ENCODE measurements around the gene TRAPPC6A.

Gene TRAPPC6A

GRCh38 chr19:45177817-45178261 lies at the start of gene TRAPPC6A:
TSS of gene TRAPPC6A (minus strand) at chr19:45178237. CDS start at chr19:45178218, 19 bp downstream.
- H3K4me3 ChIP-seq (ENCODE audit: low read length), result peak within 1 kb of the TSS; percentile 99
- H3K27me3 ChIP-seq (ENCODE audit: control insufficient read depth, insufficient read depth, low read length), result no peaks in the 10 kb centered on the region
- H3K4me1 ChIP-seq (ENCODE audit: control insufficient read depth, low read depth, low read length), result no peaks in the 10 kb centered on the region
- H3K27ac ChIP-seq (ENCODE audit: low read length), result peak within 1 kb of the TSS; percentile 11
- H3K36me3 ChIP-seq (ENCODE audit: control insufficient read depth, low read depth, low read length), result no peaks in the 10 kb centered on the region
- peak within 1 kb of the TSS; percentile 69 for H3K9ac ChIP-seq (ENCODE audit: low read length)
- no peaks in the 10 kb centered on the region for H3K9me3 ChIP-seq (ENCODE audit: control insufficient read depth, low read depth, low read length)

DNA sequence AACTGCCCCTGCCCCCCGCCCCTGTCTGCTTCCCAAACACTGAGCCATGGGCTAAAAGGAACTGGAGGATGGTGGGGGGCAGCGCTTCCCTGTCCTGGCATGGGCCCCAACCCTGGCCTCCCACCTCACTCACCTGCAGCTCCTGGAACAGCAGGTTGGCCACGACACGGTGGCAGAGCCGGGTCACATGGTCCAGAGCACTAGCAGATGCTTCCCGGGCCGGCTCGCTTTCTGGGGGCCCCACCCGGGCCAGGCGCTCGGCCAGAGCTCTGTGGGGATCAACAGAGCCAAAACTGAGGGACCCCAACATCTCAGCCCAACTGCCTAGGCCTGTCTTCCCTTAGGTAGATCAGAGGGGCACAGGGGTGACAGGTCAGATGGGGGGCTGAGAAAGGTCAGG lies 46.6 kb upstream of the TRAPPC6A start:
- no peaks in the 10 kb centered on the region for H3K9me3 ChIP-seq (ENCODE audit: control insufficient read depth, low read depth, low read length)
- H3K27me3 ChIP-seq (ENCODE audit: control insufficient read depth, insufficient read depth, low read length), result peaks cover 12% of the 10 kb centered on the region
- H3K27ac ChIP-seq (ENCODE audit: low read length), result no peak overlapping the region
- H3K36me3 ChIP-seq (ENCODE audit: control insufficient read depth, low read depth, low read length), result no peaks in the 10 kb centered on the region
- no peak overlapping the region for H3K4me3 ChIP-seq (ENCODE audit: low read length)
- H3K9ac ChIP-seq (ENCODE audit: low read length), result no peak overlapping the region
- no peaks in the 10 kb centered on the region for H3K4me1 ChIP-seq (ENCODE audit: control insufficient read depth, low read depth, low read length)

GRCh38 chr19:45223879-45224278 lies 45.8 kb upstream of the TRAPPC6A start:
- no peaks in the 10 kb centered on the region for H3K36me3 ChIP-seq (ENCODE audit: control insufficient read depth, low read depth, low read length)
- no peaks in the 10 kb centered on the region for H3K4me1 ChIP-seq (ENCODE audit: control insufficient read depth, low read depth, low read length)
- no peak overlapping the region for H3K27ac ChIP-seq (ENCODE audit: low read length)
- no peak overlapping the region for H3K4me3 ChIP-seq (ENCODE audit: low read length)
- peaks cover 13% of the 10 kb centered on the region for H3K27me3 ChIP-seq (ENCODE audit: control insufficient read depth, insufficient read depth, low read length)
- no peaks in the 10 kb centered on the region for H3K9me3 ChIP-seq (ENCODE audit: control insufficient read depth, low read depth, low read length)
- H3K9ac ChIP-seq (ENCODE audit: low read length), result no peak overlapping the region

GRCh38 chr19:45222724-45223123 lies 44.7 kb upstream of the TRAPPC6A start:
- H3K27me3 ChIP-seq (ENCODE audit: control insufficient read depth, insufficient read depth, low read length), result peaks cover 25% of the 10 kb centered on the region
- H3K4me3 ChIP-seq (ENCODE audit: low read length), result no peak overlapping the region
- H3K4me1 ChIP-seq (ENCODE audit: control insufficient read depth, low read depth, low read length), result no peaks in the 10 kb centered on the region
- no peak overlapping the region for H3K27ac ChIP-seq (ENCODE audit: low read length)
- H3K9ac ChIP-seq (ENCODE audit: low read length), result no peak overlapping the region
- H3K9me3 ChIP-seq (ENCODE audit: control insufficient read depth, low read depth, low read length), result no peaks in the 10 kb centered on the region
- no peaks in the 10 kb centered on the region for H3K36me3 ChIP-seq (ENCODE audit: control insufficient read depth, low read depth, low read length)

DNA sequence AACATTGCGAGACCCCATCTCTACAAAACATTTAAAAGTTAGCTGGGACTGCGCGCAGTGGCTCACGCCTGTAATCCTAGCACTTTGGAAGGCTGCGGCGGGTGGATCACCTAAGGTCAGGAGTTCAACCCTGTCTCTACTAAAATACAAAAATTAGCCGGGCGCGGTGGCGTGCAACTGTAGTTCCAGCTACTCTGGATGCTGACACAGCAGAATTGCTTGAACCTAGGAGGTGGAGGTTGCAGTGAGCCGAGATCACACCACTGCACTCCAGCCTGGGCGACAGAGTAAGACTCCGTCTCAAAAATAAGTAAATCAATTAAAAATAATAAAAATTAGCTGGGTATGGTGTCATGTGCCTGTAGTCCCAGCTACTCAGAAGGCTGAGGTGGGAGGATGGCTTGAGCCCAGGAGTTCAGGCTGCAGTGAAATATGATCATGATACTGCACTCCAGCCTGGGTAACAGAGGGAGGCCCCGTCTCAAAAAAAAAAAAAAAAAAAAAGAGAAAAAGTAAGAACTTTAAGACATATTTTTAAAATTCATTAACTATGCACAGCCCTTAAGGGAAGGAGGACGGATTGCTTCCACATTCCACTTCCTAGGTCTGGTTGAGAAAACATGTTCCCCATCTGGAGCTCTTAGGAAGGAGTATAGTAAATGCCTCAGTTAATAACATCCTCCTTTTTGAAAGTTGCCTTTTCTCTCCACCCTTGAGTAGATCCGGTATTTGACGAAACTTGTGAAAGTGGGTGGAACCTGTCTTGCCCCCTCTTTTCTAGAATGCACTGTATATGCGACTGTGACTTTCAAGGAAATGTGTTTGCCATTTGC lies 41.1 kb upstream of the TRAPPC6A start:
- Histone ChIP-seq H3K9ac (ENCODE audit: low read length) (no peak overlapping the region), H3K27ac (ENCODE audit: low read length) (no peak overlapping the region), H3K36me3 (ENCODE audit: control insufficient read depth, low read depth, low read length) (no peaks in the 10 kb centered on the region), H3K4me3 (ENCODE audit: low read length) (no peak overlapping the region), H3K27me3 (ENCODE audit: control insufficient read depth, insufficient read depth, low read length) (peaks cover 56% of the 10 kb centered on the region), H3K4me1 (ENCODE audit: control insufficient read depth, low read depth, low read length) (no peaks in the 10 kb centered on the region), H3K9me3 (ENCODE audit: control insufficient read depth, low read depth, low read length) (no peaks in the 10 kb centered on the region)

GRCh38 chr19:45218426-45218825 lies 40.4 kb upstream of the TRAPPC6A start:
- H3K36me3 ChIP-seq (ENCODE audit: control insufficient read depth, low read depth, low read length), result no peaks in the 10 kb centered on the region
- no peaks in the 10 kb centered on the region for H3K4me1 ChIP-seq (ENCODE audit: control insufficient read depth, low read depth, low read length)
- H3K27me3 ChIP-seq (ENCODE audit: control insufficient read depth, insufficient read depth, low read length), result peaks cover 59% of the 10 kb centered on the region
- no peaks in the 10 kb centered on the region for H3K9me3 ChIP-seq (ENCODE audit: control insufficient read depth, low read depth, low read length)
- no peak overlapping the region for H3K27ac ChIP-seq (ENCODE audit: low read length)
- H3K9ac ChIP-seq (ENCODE audit: low read length), result no peak overlapping the region
- no peak overlapping the region for H3K4me3 ChIP-seq (ENCODE audit: low read length)

DNA sequence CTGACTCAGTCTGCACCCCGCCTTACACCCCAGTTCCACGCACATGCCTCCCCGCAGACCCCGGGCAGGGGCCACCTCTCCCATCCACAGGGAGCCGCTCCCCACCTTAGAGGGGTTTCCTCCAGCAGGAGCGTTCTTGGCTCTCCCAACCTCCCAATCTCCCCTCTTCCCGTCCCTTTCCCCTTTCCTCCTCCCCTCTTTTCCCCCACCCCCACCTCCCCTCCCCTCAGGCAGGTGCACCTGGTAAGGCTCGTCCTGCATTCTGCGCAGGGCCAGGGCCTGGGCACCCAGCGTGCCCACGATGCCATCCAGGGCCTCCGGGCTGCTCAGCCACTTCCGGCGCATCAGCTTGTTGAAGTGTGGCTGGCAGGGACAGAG lies 39.9 kb upstream of the TRAPPC6A start:
- Histone ChIP-seq H3K27me3 (ENCODE audit: control insufficient read depth, insufficient read depth, low read length) (peaks cover 59% of the 10 kb centered on the region), H3K4me3 (ENCODE audit: low read length) (peak overlapping the region; percentile 53), H3K9ac (ENCODE audit: low read length) (no peak overlapping the region), H3K4me1 (ENCODE audit: control insufficient read depth, low read depth, low read length) (no peaks in the 10 kb centered on the region), H3K9me3 (ENCODE audit: control insufficient read depth, low read depth, low read length) (no peaks in the 10 kb centered on the region), H3K27ac (ENCODE audit: low read length) (no peak overlapping the region), H3K36me3 (ENCODE audit: control insufficient read depth, low read depth, low read length) (no peaks in the 10 kb centered on the region)

GRCh38 chr19:45217193-45217956 lies 39.3 kb upstream of the TRAPPC6A start:
- no peak overlapping the region for H3K27ac ChIP-seq (ENCODE audit: low read length)
- H3K4me1 ChIP-seq (ENCODE audit: control insufficient read depth, low read depth, low read length), result no peaks in the 10 kb centered on the region
- no peaks in the 10 kb centered on the region for H3K36me3 ChIP-seq (ENCODE audit: control insufficient read depth, low read depth, low read length)
- H3K9me3 ChIP-seq (ENCODE audit: control insufficient read depth, low read depth, low read length), result no peaks in the 10 kb centered on the region
- peak overlapping the region; percentile 53 for H3K4me3 ChIP-seq (ENCODE audit: low read length)
- peaks cover 54% of the 10 kb centered on the region for H3K27me3 ChIP-seq (ENCODE audit: control insufficient read depth, insufficient read depth, low read length)
- no peak overlapping the region for H3K9ac ChIP-seq (ENCODE audit: low read length)

- no peaks in the 10 kb centered on the region for H3K36me3 ChIP-seq (ENCODE audit: control insufficient read depth, low read depth, low read length)
- peaks cover 53% of the 10 kb centered on the region for H3K27me3 ChIP-seq (ENCODE audit: control insufficient read depth, insufficient read depth, low read length)
- no peak overlapping the region for H3K4me3 ChIP-seq (ENCODE audit: low read length)
- no peak overlapping the region for H3K9ac ChIP-seq (ENCODE audit: low read length)
- H3K27ac ChIP-seq (ENCODE audit: low read length), result no peak overlapping the region
- H3K9me3 ChIP-seq (ENCODE audit: control insufficient read depth, low read depth, low read length), result no peaks in the 10 kb centered on the region
- no peaks in the 10 kb centered on the region for H3K4me1 ChIP-seq (ENCODE audit: control insufficient read depth, low read depth, low read length)
These were observed 38.6 kb upstream of the TRAPPC6A start for GRCh38 chr19:45216667-45217066.

GRCh38 chr19:45215391-45216191 lies 37.6 kb upstream of the TRAPPC6A start:
- no peaks in the 10 kb centered on the region for H3K9me3 ChIP-seq (ENCODE audit: control insufficient read depth, low read depth, low read length)
- H3K4me3 ChIP-seq (ENCODE audit: low read length), result peak overlapping the region; percentile 60
- peaks cover 48% of the 10 kb centered on the region for H3K27me3 ChIP-seq (ENCODE audit: control insufficient read depth, insufficient read depth, low read length)
- no peak overlapping the region for H3K9ac ChIP-seq (ENCODE audit: low read length)
- no peak overlapping the region for H3K27ac ChIP-seq (ENCODE audit: low read length)
- H3K36me3 ChIP-seq (ENCODE audit: control insufficient read depth, low read depth, low read length), result no peaks in the 10 kb centered on the region
- no peaks in the 10 kb centered on the region for H3K4me1 ChIP-seq (ENCODE audit: control insufficient read depth, low read depth, low read length)

- Histone ChIP-seq H3K27me3 (ENCODE audit: control insufficient read depth, insufficient read depth, low read length) (peaks cover 42% of the 10 kb centered on the region), H3K4me3 (ENCODE audit: low read length) (no peak overlapping the region), H3K4me1 (ENCODE audit: control insufficient read depth, low read depth, low read length) (no peaks in the 10 kb centered on the region), H3K9ac (ENCODE audit: low read length) (no peak overlapping the region), H3K9me3 (ENCODE audit: control insufficient read depth, low read depth, low read length) (no peaks in the 10 kb centered on the region), H3K27ac (ENCODE audit: low read length) (no peak overlapping the region), H3K36me3 (ENCODE audit: control insufficient read depth, low read depth, low read length) (no peaks in the 10 kb centered on the region)
These were observed 35.0 kb upstream of the TRAPPC6A start for GRCh38 chr19:45213031-45213430.
